PC-3 (cell line): ENCODE results near the gene KCNH4. TPM values are rescaled to one million over a fixed set of nuclear protein-coding genes. Genes with fewer than 3 reads are reported as not detected.

ENCODE experiments used
- ATAC-seq: fragments of 200-7000 bp; cut with Tn5 transposase; 2 replicates; pipeline ENCODE4 v1.9.1; 2020; ENCODE audit warnings: mild to moderate bottlenecking, moderate library complexity
- BruUV-seq: library from RNA; stranded (reverse); fragments of 400-500 nt; replicated peaks from 2 replicates; lab custom pipeline; 2021; lab: Mats Ljungman, UMichigan
- CTCF ChIA-PET: fragments of 300-600 bp; sonication (Branson Sonifier 250); formaldehyde crosslinking; loops from one replicate; lab custom pipeline; 2022; ENCODE audit warnings: antibody characterized with exemption; lab: Charles Lee
- POLR2A ChIA-PET: fragments of 300-600 bp; sonication (Branson Sonifier 250); formaldehyde crosslinking; loops from one replicate; lab custom pipeline; 2022; ENCODE audit warnings: antibody characterized with exemption; ENCODE audit not compliant: unreplicated experiment; lab: Charles Lee
- DNase-seq: peaks from one replicate; pipeline ENCODE4 v3.0.0-alpha.2; 2015
- H2AFZ ChIP-seq: fragments of 300-600 bp; sonication (generic); 2 replicates; pipeline ENCODE4 v1.6.0; 2016; ENCODE audit warnings: antibody characterized with exemption, low read length
- H3F3A ChIP-seq: fragments of 300-600 bp; sonication (generic); one replicate; pipeline ENCODE4 v1.6.0; 2017; ENCODE audit warnings: antibody characterized with exemption, low read length, control low read depth, mild to moderate bottlenecking; ENCODE audit not compliant: unreplicated experiment
- H3K27ac ChIP-seq: fragments of 300-600 bp; sonication (generic); 2 replicates; pipeline ENCODE4 v1.5.1; 2016; ENCODE audit warnings: mild to moderate bottlenecking, low read length
- H3K27me3 ChIP-seq: fragments of 300-600 bp; sonication (generic); 2 replicates; pipeline ENCODE4 v1.6.1; 2016; ENCODE audit warnings: low read length, mixed read lengths
- H3K36me3 ChIP-seq: fragments of 300-600 bp; sonication (generic); 2 replicates; pipeline ENCODE4 v1.6.1; 2016; ENCODE audit warnings: low read depth, mixed run types, low read length, mixed read lengths
- H3K4me1 ChIP-seq: fragments of 300-600 bp; sonication (generic); 2 replicates; pipeline ENCODE4 v1.5.1; 2016; ENCODE audit warnings: low read length; ENCODE audit not compliant: insufficient read depth
- H3K4me2 ChIP-seq: fragments of 300-600 bp; sonication (generic); 2 replicates; pipeline ENCODE4 v1.6.0; 2016; ENCODE audit warnings: low read length
- H3K4me3 ChIP-seq: fragments of 300-600 bp; sonication (generic); 2 replicates; pipeline ENCODE4 v1.5.1; 2016; ENCODE audit warnings: mild to moderate bottlenecking, low read length, mixed read lengths
- H3K79me2 ChIP-seq: fragments of 300-600 bp; sonication (generic); 2 replicates; pipeline ENCODE4 v1.6.1; 2017; ENCODE audit warnings: low read length, mixed read lengths
- H3K9ac ChIP-seq: fragments of 300-600 bp; sonication (generic); 2 replicates; pipeline ENCODE4 v1.6.0; 2016; ENCODE audit warnings: mild to moderate bottlenecking, low read length
- H3K9me2 ChIP-seq: fragments of 300-600 bp; sonication (generic); replicated peaks from 2 replicates; pipeline ENCODE4 v1.6.1; 2016; ENCODE audit warnings: mixed run types, low read length, mixed read lengths
- H3K9me3 ChIP-seq: fragments of 300-600 bp; sonication (generic); 2 replicates; pipeline ENCODE4 v1.6.1; 2016; ENCODE audit warnings: low read length, mixed read lengths
- H4K20me1 ChIP-seq: fragments of 300-600 bp; sonication (generic); 2 replicates; pipeline ENCODE4 v1.6.1; 2016; ENCODE audit warnings: low read length, mixed read lengths
- EZH2 ChIP-seq: fragments of 300-600 bp; sonication (generic); IDR thresholded peaks from one replicate; pipeline ENCODE4 v1.6.1; 2017; ENCODE audit warnings: antibody characterized with exemption, mild to moderate bottlenecking, low read length; ENCODE audit not compliant: unreplicated experiment
- EZH2phosphoT487 ChIP-seq: fragments of 300-600 bp; sonication (generic); IDR thresholded peaks from 2 replicates; pipeline ENCODE4 v1.6.1; 2018; ENCODE audit warnings: mild to moderate bottlenecking, antibody characterized with exemption, low read length, borderline replicate concordance
- intact Hi-C: fragments of 100-400 bp; cut with micrococcal nuclease; formaldehyde crosslinking; loops from 2 replicates; pipeline ENCODE4 v1.9.0; 2023
- total RNA-seq: library from RNA; depleted of rRNA; stranded (reverse); fragments of >200 nt; gene quantifications from 2 replicates; pipeline ENCODE4 v1.2.3, GENCODE V29; 2014
- TF ChIP-seq, protein P1 (sequence below): fragments of 300-600 bp; sonication (generic); conservative IDR thresholded peaks from 2 replicates; pipeline ENCODE4 v1.5.1; 2017; ENCODE audit warnings: antibody characterized with exemption, low read depth, mild to moderate bottlenecking, low read length

The KCNH4 gene
- total RNA-seq, 1 experiment from 2014 or later = not detected

DNA sequence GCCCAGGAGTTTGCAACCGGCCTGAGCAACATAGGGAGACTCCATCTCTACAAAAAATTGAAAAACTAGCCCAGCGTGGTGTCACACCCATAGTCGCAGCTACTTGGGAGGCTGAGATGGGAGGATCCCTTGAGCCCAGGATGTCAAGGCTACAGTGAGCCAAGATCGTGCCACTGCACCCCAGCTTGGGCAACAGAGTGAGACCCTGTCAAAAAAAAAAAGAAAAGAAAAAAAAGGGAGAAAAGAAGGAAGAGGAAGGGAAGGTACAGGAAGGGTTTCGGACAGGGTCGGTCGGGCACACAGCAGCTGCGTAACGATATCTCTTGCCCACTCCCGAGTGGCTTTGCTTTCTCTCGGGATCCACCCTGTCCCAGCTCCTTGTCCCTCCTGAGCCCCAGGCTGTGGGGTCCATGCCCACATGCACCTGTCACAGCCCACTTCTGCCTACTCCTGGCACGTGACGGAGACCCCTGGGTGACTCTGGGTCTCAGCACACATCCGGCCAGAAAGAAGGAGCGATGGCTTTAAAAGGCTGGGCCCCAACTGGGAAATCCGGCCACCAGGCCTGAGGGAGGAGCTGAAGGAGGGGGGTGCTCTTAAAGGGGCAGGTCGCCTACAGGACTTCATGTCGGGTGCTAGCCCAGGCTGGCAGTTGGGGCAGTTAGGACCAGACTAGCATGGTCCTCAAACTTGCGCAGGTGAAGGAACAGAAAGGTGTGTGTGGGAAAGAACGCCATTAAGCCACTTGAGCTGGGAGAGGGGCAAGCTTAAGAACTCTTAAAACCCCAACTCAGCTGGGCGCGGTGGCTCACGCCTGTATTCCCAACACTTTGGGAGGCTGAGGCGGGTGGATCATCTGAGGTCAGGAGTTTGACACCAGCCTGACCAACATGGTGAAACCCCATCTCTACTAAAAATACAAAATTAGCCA is 13.3 kb upstream of the KCNH4 start, which contains the start of gene GHDC:
Gene GHDC (minus strand): TSS at position 526 of the 931 bp plus-strand sequence. CDS start 913 bp downstream, outside the sequence.
- Histone ChIP-seq H3K27ac (no peak within 1 kb of the TSS), H3K9ac (no peak within 1 kb of the TSS), H3K36me3 (no peaks in the 10 kb centered on the region), H3K79me2 (no peaks in the 10 kb centered on the region), H3K9me2 (no peaks in the 10 kb centered on the region), H3F3A (no peaks in the 10 kb centered on the region), H3K4me3 (no peak within 1 kb of the TSS), H3K27me3 (no peaks in the 10 kb centered on the region), H3K4me1 (no peaks in the 10 kb centered on the region), H4K20me1 (no peaks in the 10 kb centered on the region), H2AFZ (no peak within 1 kb of the TSS), H3K9me3 (no peaks in the 10 kb centered on the region), H3K4me2 (no peak within 1 kb of the TSS)
- no peak for TF ChIP-seq EZH2phosphoT487
- TF ChIP-seq, protein P1, sequence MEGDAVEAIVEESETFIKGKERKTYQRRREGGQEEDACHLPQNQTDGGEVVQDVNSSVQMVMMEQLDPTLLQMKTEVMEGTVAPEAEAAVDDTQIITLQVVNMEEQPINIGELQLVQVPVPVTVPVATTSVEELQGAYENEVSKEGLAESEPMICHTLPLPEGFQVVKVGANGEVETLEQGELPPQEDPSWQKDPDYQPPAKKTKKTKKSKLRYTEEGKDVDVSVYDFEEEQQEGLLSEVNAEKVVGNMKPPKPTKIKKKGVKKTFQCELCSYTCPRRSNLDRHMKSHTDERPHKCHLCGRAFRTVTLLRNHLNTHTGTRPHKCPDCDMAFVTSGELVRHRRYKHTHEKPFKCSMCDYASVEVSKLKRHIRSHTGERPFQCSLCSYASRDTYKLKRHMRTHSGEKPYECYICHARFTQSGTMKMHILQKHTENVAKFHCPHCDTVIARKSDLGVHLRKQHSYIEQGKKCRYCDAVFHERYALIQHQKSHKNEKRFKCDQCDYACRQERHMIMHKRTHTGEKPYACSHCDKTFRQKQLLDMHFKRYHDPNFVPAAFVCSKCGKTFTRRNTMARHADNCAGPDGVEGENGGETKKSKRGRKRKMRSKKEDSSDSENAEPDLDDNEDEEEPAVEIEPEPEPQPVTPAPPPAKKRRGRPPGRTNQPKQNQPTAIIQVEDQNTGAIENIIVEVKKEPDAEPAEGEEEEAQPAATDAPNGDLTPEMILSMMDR = no peak
- no peak for TF ChIP-seq EZH2
- DNase-seq (no peak), ATAC-seq (no peak)
- no TSS peak for BruUV-seq
- intact Hi-C loops = no loop called here
- POLR2A ChIA-PET = no interaction called here
- CTCF ChIA-PET = no interaction called here

- intact Hi-C loops = no loop called here
- Histone ChIP-seq H3K4me2 (no peak overlapping the region), H3K36me3 (no peaks in the 10 kb centered on the region), H3K4me1 (no peaks in the 10 kb centered on the region), H3K9me3 (no peaks in the 10 kb centered on the region), H3K27me3 (no peaks in the 10 kb centered on the region), H3K9ac (no peak overlapping the region), H3K79me2 (no peaks in the 10 kb centered on the region), H3K4me3 (no peak overlapping the region), H3K27ac (no peak overlapping the region), H3K9me2 (no peaks in the 10 kb centered on the region), H4K20me1 (no peaks in the 10 kb centered on the region), H3F3A (no peaks in the 10 kb centered on the region), H2AFZ (no peak overlapping the region)
- TF ChIP-seq EZH2phosphoT487 (no peak), EZH2 (no peak)
- TF ChIP-seq, protein P1 = no peak
- POLR2A ChIA-PET = no interaction called here
- CTCF ChIA-PET = no interaction called here
- no peak for ATAC-seq
- DNase-seq = no peak
- BruUV-seq = no TSS peak
Measured at GRCh38 chr17:42193216-42193968, 12.4 kb upstream of the KCNH4 start.
